GM18517 (cell line): ENCODE data around the gene MYEOV.

Experiments
- ATAC-seq: cut with Tn5 transposase; IDR thresholded peaks from one replicate; pipeline ENCODE4 v1.9.1; 2021; ENCODE audit warnings: mild to moderate bottlenecking, moderate library complexity; ENCODE audit not compliant: unreplicated experiment

MYEOV gene

DNA sequence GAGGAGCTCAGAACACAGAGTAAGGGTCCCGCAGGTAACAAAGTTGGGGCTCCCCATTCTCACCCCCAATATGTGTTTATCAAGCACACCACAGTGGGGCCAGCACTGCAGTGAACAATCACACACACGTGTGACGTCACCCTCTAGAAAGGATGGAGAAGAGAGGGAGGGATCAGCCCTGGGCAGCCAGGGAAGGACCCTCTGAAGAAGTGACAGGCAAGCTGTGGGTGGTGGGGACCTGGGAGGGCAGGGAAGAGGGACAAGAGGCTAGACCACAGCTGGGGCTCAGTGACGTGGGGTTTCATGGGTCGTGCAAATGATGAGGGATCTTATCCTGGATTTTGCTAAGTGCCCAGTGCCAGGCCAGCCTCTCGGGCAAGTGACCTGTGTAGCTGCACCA lies 28.7 kb upstream of the MYEOV start:
- no peak for ATAC-seq

DNA sequence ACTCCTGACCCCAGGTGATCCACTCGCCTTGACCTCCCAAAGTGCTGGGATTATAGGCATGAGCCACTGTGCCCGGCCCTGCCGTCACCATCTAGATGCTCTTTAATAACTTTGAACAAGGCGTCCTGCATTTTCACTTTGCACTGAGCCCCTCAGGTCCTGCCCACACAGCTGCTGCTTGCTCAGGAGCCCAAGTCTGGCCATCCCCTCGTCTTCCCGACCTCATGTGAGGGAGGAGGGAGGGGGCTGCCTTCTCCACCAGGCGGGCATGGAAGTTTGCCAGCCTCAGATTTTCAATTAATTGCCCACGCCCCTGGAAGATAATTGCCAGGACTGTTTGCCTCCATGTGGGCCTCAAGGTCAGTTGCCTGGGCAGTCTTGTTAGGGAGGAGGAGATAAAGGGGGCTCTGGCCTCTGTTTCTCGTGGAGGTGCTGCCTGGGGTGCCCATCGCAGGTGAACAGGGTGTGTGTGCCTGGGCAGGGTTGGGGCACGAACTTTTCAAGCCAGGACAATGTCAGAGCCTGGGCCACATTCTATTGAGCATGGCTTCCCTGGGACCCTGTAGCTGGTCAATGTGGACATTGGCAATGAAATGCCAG lies 27.9 kb upstream of the MYEOV start:
- no peak for ATAC-seq

DNA sequence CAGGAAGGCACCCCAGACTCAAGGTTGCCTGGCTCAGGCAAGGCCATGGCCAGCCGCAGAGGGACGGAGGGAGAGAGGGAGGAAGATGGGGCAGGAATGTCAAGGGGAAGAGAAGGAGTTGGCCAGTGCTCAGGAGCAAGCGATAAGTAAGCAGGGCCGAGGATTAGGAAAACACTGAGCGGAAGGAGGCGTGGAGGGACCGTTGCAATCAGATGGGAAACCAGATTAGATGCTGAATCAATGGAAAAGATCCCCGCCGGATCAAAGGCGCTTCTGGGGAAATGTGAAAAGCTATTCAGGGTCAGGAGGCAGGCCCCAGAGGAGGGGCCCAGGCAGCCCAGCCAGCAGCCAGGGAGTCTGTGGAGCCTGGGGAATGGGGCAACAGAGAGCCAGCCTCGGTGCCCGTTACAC lies 26.6 kb upstream of the MYEOV start:
- ATAC-seq, result no peak

DNA sequence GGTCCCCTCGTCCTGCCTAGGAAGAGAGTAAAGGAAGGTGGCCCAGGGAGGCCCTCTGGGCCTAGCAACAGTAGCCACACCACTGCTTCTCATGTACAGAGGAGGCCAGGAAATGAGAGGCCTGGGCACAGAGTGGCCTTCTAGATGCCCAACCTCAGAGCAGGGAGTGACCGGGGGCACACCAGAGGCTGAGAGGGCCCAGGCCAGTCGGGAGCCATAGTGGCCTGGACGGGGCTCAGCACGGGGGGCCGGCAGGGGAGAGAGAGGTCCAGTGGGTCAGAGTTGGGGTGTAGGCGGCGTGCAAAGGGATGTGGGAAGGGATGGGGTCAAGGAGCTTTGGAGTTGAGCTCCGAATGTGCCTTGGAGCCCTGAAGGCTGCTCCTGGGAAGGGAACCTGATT lies 25.0 kb upstream of the MYEOV start:
- no peak for ATAC-seq

DNA sequence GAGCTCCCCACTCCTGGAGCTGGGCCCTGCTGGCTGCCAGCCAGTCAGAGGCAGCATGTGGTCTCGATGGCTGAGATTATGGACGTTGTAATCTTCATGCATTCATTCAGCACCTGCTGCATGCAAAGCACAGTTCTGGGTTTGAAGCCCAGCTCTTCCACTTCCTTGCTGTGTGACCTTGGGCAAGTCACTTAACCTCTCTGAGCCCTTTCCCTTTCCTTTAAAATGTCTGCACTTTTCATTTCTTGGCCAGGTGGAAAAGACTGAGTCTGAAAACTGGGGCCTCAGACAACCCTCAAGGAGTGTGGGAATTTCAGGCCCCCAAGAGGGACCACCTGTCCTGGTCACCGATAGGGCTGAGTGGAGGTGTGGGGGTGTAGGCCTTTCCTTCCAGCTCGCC lies 24.6 kb upstream of the MYEOV start:
- ATAC-seq, result no peak

DNA sequence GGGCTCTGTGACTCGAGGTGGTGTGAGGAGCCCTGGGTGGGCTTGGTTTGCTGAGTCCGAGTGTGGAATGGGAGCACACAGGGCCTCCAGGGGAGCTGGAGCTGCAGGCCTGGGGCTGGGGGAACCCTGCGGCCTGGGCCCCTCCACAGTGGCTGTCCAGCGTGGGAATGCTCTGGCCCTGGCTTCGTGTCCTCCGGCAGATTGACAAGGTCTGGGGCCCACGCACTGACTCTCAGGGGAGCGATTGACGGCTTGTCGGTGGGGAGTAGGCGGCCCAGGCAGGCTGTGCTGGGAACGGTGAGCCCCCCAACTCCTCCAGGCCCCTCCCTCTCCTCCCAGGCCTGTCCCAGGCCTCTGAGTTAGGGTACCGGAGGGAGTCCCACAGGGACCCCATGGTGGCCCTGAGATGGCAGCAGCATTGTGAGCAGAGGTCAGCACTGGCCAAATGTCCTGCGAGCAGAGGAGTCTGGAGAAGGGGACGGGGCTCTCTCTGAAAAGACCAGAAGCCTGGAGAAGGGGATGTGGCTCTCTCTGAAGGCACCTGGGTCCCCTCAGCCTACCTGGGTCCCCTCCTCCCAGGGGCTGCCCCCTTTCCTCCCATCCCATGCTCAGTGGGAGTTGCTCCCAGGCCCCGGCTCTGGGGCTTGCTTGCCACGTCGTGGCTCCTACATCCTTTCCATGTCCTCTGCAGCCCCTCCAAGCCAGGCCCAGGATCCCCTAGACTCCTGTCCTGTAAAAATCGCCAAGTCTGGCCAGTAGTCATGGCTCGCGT lies 23.8 kb upstream of the MYEOV start:
- no peak for ATAC-seq

DNA sequence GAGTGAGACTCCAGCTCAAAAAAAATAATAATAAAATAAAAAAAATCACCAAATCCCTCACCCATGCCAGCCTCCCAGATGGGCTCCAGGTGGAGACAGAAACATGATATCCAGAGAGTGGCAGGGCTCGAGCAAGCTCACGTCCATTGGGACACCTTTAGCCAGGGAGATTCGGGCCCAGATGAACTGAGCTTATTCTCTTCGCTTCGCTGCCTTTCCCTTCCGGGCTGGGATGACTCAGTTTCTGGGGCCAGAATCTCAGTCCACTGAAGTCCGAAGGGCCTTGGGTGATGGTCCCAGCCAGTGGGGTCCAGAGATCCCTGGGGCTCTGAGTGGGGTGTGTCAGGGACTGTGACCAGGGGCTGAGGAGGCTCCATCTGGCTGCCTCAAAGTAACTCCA lies 23.0 kb upstream of the MYEOV start:
- no peak for ATAC-seq

DNA sequence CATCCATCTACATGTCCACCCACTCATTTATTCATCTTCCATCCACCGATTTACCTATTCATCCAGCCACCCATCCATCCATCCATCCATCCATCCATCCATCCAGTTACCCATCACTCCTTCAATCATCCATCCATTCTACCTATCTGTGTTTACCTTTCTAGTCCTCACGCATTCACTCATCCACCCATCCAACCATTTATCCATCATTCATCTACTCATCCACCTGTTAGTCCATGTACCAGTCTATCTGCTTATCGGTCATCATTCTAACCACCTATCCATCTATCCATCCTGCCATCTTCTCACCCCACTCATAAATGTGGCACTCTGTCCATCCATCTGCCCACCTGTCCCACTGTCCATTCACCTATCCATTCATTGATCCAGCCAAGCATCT lies 21.9 kb upstream of the MYEOV start:
- no peak for ATAC-seq

DNA sequence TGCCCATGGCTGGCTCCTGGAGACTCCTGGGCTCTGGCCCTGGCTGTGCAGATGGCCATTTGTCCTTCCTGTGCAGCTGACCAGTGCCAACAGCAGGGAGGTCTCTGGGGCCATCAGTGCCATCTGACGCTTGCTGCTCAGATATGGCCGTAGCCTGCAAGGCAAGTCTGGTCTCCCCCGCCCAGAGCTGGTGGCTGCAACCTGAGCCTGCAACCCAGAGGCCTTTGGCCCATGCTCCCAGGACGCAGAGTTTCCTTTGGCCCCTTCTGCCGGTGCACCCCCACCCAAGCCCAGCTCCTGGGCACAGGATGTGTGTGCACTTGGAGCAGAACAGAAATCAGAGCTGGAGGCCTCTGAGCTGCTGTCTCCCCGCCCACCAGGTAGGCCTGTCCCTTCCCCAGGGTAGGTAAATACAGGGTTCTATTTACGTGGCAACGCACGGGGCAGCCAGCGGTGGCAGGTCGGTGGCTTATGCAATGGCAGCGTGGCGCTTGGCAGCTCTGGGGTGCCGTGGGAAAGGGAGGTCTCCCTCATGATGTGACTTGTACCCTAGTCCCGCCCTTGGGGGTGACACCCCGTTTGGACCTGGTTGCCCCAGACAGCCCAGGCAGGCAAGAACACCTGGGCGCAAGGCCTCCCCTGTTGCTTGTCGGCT lies 21.0 kb upstream of the MYEOV start:
- no peak for ATAC-seq

DNA sequence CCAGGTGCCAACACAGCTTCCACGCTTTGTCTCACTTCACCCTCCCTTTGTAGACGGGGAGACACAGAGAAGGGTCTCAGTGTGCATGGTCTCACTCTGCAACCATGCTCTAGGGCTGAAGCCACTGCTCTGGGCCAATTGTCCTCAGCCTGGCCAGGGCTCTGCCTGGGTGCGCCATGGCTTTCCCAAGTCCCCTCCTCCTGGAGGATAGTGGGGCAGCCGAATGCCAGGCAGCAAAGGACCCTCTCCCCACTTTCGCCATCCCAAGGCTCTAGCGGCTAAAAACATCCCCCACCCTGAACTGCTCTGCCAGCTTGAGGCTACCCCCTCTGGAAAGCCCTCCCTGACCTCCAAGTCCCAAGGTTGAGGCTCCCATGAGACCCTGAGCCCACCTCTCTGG lies 20.4 kb upstream of the MYEOV start:
- no peak for ATAC-seq

DNA sequence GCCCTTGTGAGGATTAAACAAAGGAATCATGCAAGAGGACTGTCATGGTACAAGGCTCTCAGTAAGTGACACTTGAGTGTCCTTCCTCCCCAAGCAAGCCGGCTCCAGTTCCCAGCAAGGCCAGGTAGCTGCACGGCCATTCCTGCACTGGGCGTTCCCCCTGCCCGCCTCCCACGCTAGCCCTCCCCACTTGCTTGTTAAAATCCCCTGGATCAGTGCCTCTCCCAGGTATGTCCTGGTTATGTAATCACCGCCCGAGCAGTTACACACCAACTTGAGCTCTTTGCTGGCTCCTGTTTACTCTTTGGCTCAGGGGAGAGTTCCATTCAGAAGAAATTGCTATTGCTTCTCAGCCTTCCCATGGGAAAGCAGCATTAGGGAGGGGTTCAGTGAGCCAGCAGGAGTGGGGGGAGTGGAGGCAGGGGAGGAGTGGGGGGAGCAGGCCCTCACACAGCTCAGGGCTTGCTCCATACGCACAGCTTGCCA lies 19.4 kb upstream of the MYEOV start:
- ATAC-seq, result no peak

DNA sequence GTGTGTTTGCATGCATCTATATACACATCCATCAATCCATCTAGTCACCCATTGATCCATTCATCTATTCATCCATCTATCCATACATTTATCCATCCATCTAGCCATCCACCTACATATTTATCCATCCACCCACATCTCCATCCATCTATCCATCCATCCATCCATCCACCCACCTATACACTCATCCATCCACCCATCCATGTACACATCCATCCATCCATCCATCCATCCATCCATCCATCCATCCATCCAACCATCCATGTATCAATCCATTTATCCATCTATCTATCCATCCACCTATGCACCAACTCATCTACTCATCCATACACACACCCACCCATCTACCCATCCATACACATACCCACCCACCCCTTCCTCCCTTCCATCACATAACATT lies 18.8 kb upstream of the MYEOV start:
- ATAC-seq, result no peak

DNA sequence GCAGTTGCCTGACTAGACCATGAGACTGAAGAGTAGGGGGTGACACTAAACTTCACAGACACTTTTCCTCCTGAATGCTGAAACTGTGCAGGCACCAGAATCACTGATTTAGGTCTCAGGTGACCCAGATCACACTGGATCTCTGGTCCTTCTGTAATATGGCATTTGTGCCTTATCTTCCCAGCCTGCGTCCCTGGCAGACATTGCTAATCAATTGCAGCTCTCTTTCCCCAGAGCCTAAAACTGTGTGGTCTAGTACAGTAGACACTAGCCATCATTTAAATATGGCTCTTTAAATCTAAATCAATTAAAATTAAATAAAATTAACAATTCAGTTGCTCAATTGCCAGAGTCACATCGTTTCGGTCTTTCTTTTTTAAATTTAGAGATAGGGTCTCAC lies 17.8 kb upstream of the MYEOV start:
- no peak for ATAC-seq

DNA sequence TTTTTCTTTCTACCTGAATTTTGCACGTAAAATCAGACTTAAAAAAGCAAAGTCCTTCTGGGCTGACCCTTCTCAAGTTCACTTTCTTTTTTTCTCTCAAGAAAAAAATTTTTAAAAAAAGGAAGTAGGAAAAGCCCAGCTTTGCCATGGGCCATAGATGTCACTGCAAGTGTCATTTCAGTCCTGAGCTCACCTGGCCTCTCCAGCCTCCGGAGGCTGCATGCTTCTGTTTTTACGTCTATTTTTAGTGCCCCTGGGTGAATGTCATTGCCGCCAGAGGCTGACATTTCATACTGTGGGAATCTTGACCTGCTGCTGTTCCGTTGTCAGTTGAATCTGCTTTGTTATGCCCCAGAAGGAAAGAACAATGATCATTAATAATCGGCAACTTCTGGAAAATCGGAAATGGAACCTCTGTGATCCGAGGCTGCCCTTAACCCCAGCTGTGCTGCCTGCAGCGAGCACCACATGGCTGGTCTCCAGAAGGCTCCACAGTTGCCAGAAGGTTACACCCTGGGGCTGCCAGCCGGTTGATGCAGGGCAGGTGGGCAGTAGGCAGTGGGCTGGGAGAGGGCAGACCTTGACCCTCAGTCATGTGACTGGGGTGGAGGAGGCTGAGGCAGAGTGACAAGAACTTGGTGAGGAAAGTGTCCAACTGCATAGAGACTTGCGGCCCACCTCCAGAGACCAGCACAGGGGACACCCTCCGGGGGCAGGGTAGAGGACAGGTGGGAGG lies 16.7 kb upstream of the MYEOV start:
- no peak for ATAC-seq

DNA sequence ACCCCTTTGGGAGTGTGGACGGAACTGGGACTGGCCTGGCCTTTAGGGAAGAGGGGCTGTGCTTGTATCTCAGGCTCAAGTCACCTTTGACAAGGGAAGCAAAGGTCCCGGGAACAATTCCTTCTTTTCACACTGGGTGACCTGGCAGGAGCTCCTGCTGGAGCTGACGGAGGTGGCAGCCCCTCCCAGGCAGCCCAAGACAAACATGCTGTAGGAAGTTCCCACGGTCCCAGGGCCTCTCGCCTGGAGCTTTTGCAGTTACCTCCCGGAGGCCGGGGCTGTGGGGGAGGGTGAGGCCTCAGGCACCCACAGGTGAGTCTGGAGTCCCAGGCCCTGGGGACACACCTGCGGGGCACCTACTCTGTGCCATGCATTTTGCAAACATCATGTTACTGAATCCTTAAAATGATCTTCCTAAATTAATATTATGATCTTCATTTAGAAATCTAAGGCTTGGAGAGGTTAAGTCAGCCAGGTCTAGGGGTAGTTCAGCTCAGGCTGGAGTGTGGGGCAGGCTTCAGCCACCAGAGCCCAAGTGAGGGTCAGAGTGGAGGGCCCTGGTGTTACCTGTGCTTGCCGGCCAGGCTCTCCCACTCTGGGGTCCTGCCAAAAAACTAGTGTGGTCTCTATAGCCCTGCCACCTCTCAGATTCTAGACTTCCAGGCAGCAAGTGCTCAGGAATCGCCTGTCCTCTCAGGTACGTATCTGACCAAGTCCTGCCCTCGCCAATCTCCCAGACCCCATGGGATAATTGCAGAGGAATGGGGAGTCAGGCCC lies 15.7 kb upstream of the MYEOV start:
- ATAC-seq, result no peak

DNA sequence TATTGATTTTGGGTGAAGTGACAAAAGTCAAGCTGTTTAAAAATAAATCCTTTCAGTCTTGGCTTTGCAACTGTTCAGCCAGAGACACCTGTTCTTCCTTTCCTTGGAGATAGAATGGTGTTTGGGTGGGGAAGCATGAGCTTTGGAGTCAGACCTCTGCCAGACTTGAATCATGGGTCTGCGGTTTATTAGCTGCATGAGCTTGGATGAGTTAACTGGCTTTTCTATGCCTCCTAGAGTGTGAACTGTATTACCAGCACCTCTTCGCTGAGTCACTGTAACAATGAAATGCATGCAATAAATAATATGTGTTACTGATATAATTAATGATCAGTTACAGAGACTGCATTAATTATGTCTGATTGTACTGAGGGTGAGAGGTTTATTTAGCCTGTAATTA lies 13.5 kb upstream of the MYEOV start:
- no peak for ATAC-seq

DNA sequence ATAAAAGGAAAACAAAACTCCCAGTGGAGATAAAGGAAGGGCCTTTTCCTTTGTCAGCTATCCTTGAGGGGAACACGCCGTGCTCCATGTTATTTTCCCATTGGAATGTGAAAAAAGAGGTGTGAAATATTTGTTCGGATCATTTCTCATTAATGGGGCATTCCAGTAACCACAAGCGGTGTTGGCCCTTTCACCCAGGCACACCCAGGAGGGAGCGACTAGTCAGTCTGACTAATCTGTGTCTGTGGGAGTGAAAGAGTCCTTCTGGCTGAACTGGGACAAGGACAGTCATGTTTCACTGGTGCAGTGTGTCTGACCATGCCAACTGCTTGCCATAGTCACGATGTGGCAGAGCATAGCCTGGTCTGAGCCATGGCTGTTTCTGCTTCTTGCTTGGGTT lies 13.0 kb upstream of the MYEOV start:
- no peak for ATAC-seq

DNA sequence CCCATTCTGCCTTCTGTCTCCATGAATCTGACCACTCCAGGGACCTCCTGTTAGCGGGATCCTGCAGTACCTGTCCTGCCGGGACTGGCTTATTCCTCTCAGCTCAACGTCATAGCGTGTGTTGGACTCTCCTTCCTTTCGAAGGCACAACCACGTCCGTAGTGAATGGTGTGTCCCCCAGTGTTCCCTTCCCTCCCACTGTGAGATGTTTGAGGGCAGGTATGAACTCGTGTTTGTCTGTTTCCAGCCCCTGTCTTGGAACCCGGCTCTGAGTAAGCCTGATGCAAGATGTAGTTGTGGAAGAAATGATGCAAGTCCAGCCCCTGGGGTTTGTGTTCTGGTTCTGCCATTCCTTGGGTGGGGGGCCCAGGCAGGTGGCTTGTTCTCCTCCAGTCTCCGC lies 10.5 kb upstream of the MYEOV start:
- no peak for ATAC-seq

DNA sequence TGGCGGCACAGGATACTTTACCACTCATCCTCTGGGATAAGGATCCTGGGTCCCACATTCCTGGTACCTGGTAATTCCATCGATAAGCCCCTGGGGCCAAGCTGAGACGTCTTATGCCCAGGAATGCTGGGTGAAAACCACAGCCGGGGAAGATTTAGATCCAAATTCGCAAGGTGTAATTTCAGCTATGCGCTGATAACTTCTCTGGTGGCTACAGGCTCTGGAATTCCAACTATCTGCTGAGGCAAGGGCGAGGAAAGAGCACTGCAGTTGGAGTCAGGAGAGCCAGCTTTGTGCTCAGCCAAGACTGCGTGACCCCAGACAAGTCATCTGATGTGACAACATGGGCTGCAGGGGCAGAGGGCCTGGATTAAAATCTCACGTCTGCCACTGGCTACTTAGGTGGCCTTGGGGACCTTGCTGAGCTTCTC lies 9.9 kb upstream of the MYEOV start:
- ATAC-seq, result no peak

DNA sequence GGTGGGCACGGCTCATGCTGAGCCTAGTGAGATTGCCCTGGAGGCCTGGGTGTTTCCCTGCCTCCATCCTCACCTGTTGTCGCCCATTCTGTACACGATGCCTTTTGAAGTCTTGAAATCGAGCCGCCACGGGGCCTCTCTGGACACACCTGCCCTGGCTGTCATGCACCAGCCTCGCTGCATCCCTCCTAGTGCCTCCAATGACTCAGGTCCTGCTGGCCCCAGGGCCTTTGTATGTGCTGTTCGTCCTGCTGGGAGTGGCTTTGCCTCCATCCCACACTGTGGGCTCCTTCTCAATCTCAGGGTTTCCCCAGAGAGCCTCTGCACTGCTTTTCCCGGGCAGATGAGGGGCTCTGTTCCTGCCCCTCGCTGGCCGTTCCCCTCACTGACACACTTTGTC lies 8.9 kb upstream of the MYEOV start:
- ATAC-seq, result no peak

DNA sequence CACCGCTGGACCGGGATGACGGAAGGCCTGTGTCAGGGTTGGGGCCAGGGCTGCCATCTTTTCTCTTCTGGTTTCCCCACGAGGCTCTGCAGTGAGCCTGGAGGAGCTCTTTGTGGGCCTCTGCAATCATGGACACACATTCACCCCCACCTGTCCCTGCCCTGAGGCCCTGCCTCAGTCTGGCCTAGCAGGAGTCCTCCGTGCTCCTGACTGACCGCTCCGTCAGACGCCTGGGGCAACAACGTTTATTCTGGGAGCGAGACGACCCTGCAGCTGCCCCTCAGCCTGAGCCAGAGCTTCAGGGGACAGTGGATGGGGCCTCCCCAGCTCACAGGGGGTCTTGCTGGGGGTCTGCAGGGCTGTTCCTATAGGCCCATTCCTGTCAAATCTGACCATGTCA lies 8.2 kb upstream of the MYEOV start:
- ATAC-seq, result no peak
